NCI-H187 treated with DMSO at 0.1 percent for 48 hours (cell line): ENCODE data around the gene PLCL1.

Experiments
- DNase-seq: peaks from one replicate; lab custom pipeline; 2025; lab: John Stamatoyannopoulos, UW

PLCL1 gene

DNA sequence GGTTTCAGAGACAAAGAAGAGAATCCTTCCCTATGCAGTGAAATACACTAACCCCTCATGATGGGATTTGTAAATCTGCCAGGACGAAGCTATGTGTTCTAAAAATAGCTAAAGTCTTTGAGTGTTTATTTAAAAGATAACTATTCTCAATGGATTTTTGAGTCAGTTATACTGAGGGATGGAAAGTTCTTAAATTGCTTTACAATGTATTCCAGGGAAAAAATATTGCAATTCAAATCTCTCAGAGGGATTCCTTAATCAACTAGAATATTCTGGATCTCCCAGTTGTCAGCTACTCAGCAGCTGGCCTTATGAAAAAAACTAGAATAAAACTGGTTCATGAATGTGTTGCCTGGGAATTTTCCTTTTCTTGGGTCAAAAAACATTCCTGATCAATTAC is 312.4 kb downstream of the PLCL1 start:
- DNase-seq = no peak

DNA sequence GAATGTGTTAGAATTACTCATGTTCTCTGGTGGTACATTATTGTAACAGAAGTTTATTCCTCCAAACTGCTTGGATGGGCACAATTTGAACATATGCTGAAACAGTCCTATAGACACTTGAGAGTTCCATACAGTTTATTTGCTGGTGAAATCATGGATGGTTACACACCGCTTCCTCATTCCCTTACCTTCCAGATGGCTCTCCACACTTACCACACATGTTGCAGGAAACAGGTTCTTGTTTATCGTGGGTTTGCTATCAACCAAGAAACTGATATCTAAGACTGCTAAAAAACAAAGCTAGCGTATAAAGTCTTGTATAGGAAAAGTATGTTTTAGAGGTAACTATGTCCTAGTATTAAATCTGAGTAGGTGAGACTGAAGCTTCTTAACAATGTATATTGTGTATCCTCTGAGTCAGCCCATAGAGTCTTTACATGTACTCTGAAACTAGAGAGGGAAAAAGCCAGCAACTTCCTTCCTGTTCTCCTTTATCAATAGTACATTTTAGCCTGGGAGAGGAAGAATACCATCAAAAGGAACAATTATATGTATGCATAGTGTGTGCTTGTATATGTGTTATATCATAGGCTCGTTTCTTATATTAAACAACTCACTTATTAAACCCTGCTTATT is 313.1 kb downstream of the PLCL1 start:
- no peak for DNase-seq

DNA sequence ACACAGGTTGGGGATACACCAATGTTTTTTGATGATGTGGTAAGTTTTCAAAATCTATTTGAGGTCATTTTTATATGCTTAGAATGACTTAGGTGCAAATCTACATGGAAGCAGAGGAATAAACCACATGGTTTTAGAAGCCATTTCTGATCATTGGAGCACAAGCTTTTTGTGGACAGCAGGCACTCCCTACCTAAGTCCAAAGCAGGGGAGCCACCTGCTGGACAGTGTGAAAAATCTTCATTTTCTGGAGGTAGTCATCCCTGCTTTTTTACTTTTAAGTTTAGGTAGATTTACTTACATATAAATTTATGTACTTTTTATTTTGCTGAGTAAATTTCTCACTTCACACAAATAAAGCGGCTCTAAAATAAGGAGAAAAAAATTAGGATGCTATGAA is 323.2 kb downstream of the PLCL1 start:
- DNase-seq = no peak

DNA sequence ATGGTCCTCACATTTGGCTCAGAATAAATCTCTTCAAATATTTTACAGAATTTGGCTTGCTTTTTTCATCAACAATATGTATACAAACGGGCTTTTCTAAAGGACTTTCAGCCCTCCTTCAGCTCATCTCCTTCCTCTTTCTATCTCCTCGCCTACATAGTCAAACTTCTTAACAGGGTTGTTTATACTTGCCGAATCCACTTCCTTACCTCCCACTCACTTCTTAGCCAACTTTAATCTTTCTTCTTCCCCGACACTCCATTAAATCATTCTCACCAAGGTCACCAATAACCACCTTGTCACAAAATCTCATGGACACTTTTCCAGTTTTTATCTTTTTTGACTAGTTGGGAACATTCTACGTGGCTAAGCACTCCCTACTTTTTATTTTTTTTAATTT is 325.2 kb downstream of the PLCL1 start:
- DNase-seq = no peak

DNA sequence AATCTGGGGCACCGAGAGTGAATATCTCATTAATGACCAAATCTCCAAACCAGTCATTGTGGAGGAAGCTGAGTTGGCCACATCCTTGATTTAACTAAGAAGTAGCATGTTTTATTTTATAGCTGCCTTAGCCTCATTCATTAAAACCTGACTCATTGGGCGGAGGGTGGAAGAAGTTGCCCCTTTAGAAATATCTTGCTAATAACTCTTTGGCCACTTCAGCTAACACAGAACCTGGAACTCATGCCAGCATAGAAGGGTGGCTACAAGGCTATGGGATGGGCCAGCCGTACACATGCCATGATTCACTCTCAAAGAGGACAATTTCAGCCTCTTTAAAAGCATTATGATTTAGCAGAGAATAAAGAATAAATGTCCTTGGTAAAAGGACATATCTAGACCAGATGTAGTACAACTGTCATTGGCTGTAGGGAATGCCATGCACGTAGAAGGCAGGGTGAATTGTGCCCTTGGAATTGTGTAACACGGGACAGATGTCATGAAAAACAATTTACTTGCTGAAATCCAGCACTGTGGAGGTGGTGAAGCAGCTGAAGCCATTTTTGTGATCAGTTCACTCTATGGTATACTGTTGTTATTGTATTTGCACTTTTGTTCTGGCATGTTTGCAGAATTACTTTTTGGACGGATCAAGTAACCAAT is 330.0 kb downstream of the PLCL1 start:
- DNase-seq = no peak

DNA sequence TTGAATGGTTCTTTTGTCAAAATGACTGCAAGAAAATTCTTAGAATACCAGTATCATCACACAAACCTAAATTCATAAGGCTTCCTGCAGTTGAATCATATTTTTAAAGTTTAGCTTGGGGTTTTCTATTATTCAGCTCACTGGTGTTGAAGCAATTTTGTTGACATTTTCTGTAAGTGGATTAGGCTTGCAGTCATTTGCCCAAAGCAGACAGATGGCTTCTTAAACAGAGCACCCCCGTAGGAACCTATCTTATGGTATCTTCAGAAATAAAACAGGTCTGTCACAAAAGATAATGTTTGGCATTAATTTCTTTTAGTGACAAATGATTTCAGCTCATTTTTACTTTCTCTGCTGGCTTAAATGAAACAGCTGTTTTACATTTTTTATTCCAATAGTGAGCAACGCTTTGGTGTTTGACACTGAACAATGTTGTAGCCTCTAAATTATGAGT is 331.1 kb downstream of the PLCL1 start:
- DNase-seq = no peak

DNA sequence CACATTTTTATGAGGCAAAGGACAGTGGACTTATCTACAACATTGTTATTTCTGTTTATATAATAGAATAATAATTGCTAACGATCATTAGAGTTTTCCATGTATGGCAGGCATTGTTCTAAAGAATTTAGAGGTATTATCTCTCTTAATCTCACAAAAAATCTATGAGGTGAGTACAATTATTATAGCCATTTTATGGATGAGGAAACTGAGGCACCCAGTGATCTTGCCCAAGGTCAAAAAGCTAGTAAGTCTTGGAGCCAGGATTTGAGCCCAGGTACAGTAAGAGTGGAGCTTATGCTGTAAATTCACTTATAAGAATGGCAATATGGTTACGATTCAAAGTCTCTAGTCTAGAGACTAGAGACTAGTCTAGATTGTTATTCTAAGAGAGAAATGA is 331.7 kb downstream of the PLCL1 start:
- no peak for DNase-seq

DNA sequence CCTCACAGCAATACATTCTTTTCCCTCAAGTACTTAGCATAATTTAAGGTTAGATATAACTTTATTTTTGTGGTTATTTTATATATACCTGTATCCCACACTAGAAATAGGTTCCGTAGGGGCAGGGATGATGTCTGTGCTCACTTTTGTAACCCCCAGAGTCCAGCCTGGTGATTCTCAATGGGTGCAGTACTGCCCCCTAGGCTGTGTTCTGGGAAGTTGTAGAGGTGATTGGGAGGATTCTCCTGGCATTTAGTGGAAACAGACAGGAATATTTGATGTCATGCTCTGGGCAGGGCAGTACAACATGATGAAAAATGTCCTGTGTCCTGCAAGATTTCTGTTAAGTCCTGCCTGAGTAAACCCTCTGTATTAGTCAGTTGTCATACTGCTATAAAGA is 333.3 kb downstream of the PLCL1 start:
- no peak for DNase-seq

DNA sequence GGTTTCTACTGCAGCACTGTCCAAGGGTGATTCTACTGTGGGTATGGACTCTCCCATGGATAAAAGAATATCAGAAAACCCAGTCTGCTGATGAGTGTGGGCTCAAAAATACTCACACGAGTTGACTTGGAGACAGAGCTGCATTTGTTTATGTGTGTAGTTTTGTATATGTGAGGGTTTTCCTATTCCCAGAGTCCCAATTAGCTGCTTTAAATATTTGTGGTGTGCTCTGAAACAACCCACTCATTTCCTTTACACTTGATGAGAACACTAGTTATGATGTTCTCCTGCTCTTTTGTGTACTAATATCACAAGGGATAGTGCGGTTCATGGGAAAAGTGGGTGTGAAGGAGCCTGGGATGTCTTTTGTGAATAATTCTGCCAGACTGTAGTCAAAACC is 337.3 kb downstream of the PLCL1 start:
- no peak for DNase-seq

DNA sequence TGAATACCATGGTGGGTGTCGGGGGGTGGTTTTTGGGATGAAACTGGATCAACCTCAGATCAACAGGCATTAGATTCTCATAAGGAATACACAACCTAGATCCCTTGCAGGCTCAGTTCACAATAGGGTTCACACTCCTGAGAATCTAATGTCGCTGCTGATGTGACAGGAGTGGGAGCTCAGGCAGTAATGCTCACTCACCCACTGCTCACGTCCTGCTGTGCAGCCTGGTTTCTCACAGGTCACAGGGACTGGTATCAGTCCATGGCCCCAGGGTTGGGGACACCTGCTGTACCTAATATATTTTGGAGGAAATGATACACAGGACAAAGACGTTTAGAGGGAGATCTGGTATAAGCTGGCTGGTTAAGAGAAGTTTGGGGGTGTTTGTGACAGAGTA is 338.8 kb downstream of the PLCL1 start:
- no peak for DNase-seq

DNA sequence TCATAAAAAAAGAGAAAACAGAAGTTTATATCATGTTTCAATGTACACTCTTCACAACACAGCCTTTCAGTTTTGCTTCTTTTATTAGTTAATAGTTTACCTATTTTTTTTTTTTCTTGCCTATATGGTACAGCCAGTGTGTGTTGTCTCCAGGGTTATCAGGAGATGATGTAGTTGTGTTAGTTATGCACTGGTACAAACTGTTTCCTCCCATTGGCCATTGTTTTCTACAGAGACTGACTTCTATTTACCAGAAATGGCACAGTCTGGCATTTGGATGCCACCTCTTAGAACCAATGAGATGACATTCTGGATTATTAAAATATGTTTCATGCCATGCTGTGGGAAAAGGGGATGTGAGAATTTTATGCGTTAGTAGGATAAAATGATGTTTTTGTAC is 339.4 kb downstream of the PLCL1 start:
- DNase-seq = no peak

DNA sequence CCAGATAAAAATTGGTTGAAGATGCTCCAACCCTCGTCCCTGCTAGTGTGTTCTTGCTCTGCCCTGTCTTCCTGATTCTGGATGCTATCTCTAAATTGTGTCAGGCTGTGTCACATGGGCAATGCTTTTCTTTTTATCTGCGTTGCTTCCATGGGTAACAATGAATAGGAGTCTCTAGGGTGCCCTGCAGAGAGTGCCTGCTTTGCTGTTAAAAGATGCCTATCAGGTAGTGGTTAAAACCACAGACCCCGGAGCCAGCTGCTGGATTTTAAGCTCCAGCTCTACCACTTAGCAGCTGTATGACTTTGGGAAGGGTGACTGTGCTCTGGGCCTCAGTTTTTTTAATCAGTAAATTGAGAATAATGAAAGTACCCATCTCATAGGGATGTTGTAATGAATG is 340.3 kb downstream of the PLCL1 start:
- DNase-seq = no peak

DNA sequence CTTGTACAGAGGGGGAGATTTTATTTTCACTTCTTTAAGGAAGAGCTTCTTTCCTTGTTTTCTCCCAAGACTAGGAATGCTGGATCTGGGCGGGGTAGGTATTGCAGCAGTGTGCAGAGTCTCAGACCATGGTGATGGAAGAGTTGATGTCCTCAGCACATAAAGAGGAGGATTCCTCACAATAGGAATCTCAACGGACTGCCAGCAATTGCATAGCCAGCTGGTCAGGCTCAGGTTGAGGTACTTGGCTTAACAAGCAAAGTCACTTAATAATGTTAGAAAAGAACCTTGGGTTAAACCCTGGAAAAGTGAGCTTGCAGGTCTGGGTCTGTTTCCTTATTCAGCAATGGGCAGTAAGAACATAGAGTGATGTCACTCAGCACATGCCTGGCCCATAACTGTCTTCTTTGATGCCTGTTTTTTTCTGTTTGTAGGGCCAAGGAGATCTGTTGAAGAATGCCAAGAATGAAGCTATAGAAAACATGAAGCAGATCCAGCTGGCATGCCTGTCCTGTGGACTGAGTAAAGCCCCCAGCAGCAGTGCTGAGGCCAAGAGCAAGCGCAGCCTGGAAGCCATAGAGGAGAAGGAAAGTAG is 342.1 kb downstream of the PLCL1 start:
- DNase-seq = no peak

DNA sequence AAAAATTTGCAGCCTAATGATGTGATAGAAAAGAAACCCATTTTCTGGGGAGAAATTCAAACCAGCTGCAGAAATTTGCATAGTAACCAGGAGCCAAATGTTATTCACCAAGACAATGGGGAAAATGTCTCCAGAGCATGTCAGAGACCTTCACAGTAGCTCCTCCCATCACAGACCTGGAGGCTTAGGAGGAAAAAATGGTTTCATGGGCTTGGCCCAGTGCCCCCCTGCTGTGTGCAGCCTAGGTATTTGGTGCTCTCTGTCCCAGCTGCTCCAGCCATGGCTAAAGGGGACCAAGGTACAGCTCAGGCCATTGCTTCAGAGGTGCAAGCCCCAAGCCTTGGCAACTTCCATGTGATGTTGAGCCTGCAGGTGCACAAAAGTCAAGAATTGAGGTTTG is 352.9 kb downstream of the PLCL1 start:
- DNase-seq = no peak

DNA sequence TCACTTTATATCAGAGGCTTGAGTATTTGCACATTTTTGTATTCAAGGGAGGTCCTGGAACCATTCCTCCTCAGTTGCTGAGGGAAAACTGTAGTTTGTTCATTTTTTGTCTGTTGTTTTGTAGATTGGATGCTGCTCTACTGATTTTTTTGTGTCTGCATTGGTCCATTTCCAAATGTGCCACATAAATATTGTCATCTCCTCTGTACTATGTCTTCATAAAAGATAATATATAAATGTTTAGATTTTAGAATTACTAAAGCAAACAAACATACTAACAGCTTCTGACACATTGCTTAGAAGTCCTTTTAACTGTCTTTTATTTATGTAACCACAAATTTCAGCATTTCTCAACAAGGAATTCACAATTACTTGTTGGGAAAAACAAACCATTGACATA is 356.8 kb downstream of the PLCL1 start:
- no peak for DNase-seq

DNA sequence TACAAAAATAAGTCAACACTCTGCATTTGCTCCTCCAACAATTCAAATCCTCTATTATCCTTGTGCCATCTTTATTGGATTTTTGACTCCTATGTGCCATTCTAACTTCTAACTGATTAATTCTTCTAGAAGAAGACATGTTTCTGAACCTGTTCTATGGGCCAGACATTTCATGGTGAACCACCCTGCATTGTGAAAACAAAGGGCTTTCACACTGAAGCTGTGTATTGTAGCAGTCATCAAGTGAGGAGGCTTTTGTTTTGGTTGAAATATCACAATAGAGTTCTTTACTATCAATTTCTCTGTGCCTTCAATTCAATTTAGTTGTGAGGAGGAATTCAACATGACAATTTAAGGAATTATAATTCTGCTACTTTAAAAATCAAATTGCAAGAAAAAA is 357.9 kb downstream of the PLCL1 start:
- no peak for DNase-seq

DNA sequence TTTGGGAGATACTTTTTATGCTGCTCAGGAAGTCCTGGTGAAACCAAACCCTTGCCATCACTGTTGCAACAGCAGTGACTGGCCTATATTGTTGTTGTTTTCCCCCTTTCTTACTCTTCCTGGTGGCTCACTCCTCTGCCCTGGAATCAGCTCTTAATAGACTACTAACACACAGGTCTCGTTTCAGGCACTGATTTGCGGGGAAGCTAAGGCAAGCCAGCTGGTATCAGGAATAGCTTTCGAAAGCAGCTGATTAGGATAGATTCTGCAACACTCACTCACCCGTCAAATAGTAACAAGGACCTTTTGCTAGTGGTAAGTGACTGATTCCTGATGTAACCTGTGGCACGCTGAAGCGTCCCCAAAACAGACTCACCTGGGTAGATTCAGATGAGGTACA is 360.4 kb downstream of the PLCL1 start:
- no peak for DNase-seq

DNA sequence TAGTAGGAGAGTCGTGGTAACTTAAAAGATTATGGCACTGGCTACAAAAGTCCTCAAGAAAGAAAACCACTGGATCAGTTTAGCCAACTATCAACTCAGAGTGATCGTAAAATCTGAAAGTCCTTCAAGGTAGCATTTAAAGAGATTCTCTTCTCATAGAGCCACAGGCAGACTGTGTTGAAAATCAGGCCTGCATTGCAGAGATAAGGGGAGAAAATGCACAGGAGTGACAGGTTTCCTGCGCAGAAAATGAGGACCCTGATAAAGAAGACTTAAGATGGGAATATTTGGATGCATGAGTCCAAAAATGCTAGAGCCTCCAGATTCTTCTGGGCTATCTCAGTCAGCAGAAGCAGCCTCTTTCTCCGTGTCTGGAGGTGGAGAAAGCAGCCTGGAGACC is 360.9 kb downstream of the PLCL1 start:
- no peak for DNase-seq

DNA sequence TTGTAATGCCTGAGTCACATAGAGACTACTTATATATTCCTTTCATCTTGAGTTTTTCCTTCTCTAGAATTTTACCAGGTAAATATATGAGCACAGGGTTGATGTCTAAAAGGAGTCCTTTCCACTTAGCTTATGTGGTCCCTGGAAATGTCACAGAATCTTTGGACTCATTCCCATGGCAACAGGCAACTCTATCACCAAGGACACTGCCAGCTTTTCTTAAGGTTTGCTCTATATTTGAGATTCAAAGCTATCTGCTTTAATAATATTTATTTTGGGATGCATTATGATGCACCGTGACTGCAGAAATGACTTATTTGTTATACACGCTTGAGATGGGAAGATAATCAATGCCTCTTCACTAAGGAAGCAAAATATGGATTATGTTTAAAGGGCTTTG is 363.0 kb downstream of the PLCL1 start:
- no peak for DNase-seq

DNA sequence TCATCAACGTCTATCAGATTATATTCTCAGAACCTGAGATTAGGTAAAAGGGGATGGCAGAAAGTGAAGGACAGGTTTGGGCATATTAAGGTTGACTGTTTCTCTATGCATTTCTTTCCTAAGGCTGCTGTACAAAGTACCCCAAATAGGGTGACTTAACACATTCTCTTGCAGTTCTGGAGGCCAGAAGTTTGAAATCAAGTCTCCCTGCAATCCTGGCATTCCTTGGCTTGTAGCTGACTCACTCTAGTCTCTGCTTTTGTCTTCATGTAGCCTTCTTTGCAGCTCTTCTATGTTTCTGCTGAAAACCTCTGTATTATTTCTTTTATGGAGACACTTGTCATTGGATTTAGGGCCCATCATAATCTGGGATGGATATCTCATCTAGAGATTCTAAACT is 364.3 kb downstream of the PLCL1 start:
- DNase-seq = no peak

DNA sequence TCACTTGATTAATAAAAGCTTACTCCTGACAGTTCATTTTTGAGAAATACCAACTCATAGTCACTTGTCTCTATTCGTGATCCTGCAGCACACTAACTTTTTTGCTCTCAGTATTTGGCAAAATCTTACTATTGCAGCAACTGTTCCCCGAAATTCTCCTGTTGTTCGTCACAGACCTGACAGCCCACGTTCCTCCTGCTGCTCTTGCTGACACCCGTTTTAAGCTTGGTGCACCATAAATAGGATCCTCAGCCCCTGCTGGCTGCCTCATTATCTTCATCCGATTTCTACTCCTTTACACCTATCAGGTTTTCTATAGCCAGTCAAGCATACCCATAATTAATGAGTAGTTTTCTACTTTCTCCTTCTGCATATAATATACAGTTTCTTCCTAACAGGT is 368.8 kb downstream of the PLCL1 start:
- no peak for DNase-seq

DNA sequence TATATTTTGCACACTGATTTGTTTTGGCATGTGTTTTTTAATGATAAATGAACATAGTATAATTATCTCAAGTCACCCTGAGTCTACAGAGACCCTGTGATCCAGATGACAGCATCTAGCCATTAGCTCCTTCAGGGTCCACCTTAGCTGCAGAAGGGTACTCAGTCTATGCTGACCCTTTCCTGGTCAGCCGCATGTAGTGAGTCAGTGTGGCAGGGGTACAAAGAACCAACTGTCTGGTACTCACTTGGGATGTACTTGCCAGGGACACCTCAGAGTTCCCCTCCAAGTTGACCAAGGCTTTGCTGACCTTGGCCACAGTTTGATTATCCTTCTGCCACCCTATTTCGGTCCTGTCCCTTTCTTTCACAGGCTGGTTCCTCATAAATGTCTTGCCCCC is 369.5 kb downstream of the PLCL1 start:
- DNase-seq = no peak

DNA sequence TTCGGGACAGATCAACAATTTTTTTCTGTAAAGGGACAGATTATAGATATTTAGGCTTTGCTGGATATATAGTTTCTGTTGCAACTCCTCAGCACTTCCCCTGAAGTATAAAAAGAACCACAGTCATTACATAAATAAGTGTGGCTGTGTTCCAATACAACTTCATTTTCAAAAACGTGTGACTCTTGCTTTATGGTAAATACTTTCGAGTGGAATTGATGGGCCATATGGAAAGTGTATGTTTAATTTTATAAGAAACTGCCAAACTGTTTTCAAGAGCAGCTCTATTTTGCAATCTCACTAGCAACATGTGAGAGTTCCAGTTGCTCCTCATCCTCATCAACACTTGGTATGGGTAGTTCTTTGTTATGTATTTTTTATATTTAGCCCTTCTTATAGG is 370.9 kb downstream of the PLCL1 start:
- no peak for DNase-seq

DNA sequence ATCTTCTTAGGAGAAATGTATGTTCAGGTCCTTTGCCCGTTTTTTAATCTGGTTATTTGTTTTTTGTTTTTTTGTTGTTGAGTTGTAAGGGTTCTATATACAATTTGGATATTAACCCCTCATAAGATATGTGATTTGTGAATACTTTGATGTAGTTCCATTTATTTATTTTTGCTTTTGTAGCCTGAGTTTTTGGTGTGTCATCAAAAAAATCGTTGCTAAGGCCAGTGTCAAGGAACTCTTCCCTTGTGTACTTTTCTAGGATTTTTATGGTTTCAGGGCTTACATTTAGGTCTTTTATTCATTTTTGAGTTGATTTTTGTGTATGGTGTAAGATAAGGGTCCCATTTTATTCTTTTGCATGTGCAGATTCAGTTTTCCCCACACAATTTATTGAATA is 372.6 kb downstream of the PLCL1 start:
- DNase-seq = no peak
